ENCODE measurements around the gene SLC26A1.

SLC26A1 gene

GRCh38 chr4:970854-971520 lies 22.2 kb downstream of the SLC26A1 start:
- TF ChIP-seq POLR2AphosphoS5 (IDR thresholded peaks at IDR 0.05; ENCODE audit: low read depth, low read length) (no peak), TAF1 (IDR thresholded peaks at IDR 0.05; ENCODE audit: borderline replicate concordance, low read depth, low read length) (no peak), POLR2A (IDR thresholded peaks at IDR 0.05; ENCODE audit: low read depth, low read length) (no peak)
- no peak for FAIRE-seq

GRCh38 chr4:970046-970745 lies 23.0 kb downstream of the SLC26A1 start:
- TF ChIP-seq TAF1 (IDR thresholded peaks at IDR 0.05; ENCODE audit: borderline replicate concordance, low read depth, low read length) (no peak), POLR2AphosphoS5 (IDR thresholded peaks at IDR 0.05; ENCODE audit: low read depth, low read length) (no peak), POLR2A (IDR thresholded peaks at IDR 0.05; ENCODE audit: low read depth, low read length) (no peak)
- FAIRE-seq (no peak), DNase-seq (ENCODE audit: insufficient read length) (no peak)

More at GRCh38 chr4:970854-971520, 22.2 kb downstream of the SLC26A1 start:
- DNase-seq (ENCODE audit: insufficient read length): no peak

- DNase-seq (ENCODE audit: insufficient read length) (no peak), FAIRE-seq (no peak)
- TF ChIP-seq POLR2AphosphoS5 (IDR thresholded peaks at IDR 0.05; ENCODE audit: low read depth, low read length): no peak
These were observed 24.4 kb downstream of the SLC26A1 start for GRCh38 chr4:968621-969394.

- FAIRE-seq (no peak), DNase-seq (ENCODE audit: insufficient read length) (no peak)
- no peak for TF ChIP-seq POLR2A (IDR thresholded peaks at IDR 0.05; ENCODE audit: low read depth, low read length)
- TF ChIP-seq POLR2AphosphoS5 (IDR thresholded peaks at IDR 0.05; ENCODE audit: low read depth, low read length): no peak
- TF ChIP-seq TAF1 (IDR thresholded peaks at IDR 0.05; ENCODE audit: borderline replicate concordance, low read depth, low read length): no peak
These were observed 25.0 kb downstream of the SLC26A1 start for GRCh38 chr4:968221-968620.

GRCh38 chr4:967113-968104 lies 25.8 kb downstream of the SLC26A1 start:
- TF ChIP-seq POLR2A (IDR thresholded peaks at IDR 0.05; ENCODE audit: low read depth, low read length): no peak
- no peak for TF ChIP-seq TAF1 (IDR thresholded peaks at IDR 0.05; ENCODE audit: borderline replicate concordance, low read depth, low read length)
- no peak for TF ChIP-seq POLR2AphosphoS5 (IDR thresholded peaks at IDR 0.05; ENCODE audit: low read depth, low read length)
- DNase-seq (ENCODE audit: insufficient read length) (no peak), FAIRE-seq (no peak)

GRCh38 chr4:966266-967112 lies 26.7 kb downstream of the SLC26A1 start:
- TF ChIP-seq POLR2A (IDR thresholded peaks at IDR 0.05; ENCODE audit: low read depth, low read length): no peak
- no peak for TF ChIP-seq TAF1 (IDR thresholded peaks at IDR 0.05; ENCODE audit: borderline replicate concordance, low read depth, low read length)
- no peak for TF ChIP-seq POLR2AphosphoS5 (IDR thresholded peaks at IDR 0.05; ENCODE audit: low read depth, low read length)
- DNase-seq (ENCODE audit: insufficient read length) (no peak), FAIRE-seq (no peak)

- DNase-seq (ENCODE audit: insufficient read length): no peak
- no peak for TF ChIP-seq POLR2A (IDR thresholded peaks at IDR 0.05; ENCODE audit: low read depth, low read length)
- no peak for TF ChIP-seq POLR2AphosphoS5 (IDR thresholded peaks at IDR 0.05; ENCODE audit: low read depth, low read length)
- no peak for TF ChIP-seq TAF1 (IDR thresholded peaks at IDR 0.05; ENCODE audit: borderline replicate concordance, low read depth, low read length)
- FAIRE-seq: no peak
These were observed 27.5 kb downstream of the SLC26A1 start for GRCh38 chr4:965766-966134.

- FAIRE-seq: no peak
- TF ChIP-seq POLR2AphosphoS5 (IDR thresholded peaks at IDR 0.05; ENCODE audit: low read depth, low read length) (no peak), TAF1 (IDR thresholded peaks at IDR 0.05; ENCODE audit: borderline replicate concordance, low read depth, low read length) (no peak), POLR2A (IDR thresholded peaks at IDR 0.05; ENCODE audit: low read depth, low read length) (no peak)
- DNase-seq (ENCODE audit: insufficient read length): no peak
These were observed 28.0 kb downstream of the SLC26A1 start for GRCh38 chr4:965048-965765.

- FAIRE-seq (no peak), DNase-seq (ENCODE audit: insufficient read length) (no peak)
- TF ChIP-seq TAF1 (IDR thresholded peaks at IDR 0.05; ENCODE audit: borderline replicate concordance, low read depth, low read length) (no peak), POLR2A (IDR thresholded peaks at IDR 0.05; ENCODE audit: low read depth, low read length) (no peak), POLR2AphosphoS5 (IDR thresholded peaks at IDR 0.05; ENCODE audit: low read depth, low read length) (no peak)
These were observed 28.7 kb downstream of the SLC26A1 start for GRCh38 chr4:964346-965025.
